Mucosa of rectum (tissue), 2 donors: ENCODE results near the gene RAD23B.
"Not testable (repeated sequence)": the region's sequence is repeated elsewhere in the genome, so short reads cannot be mapped to it uniquely, and the experiment has no call there.

Source experiments
- H3K27ac ChIP-seq, 2 donors: one replicate each; pipeline ENCODE4 v1.7.0; 2013; ENCODE audit warnings: inconsistent platforms in 2 of 2, low read depth in 2 of 2, low read length in 2 of 2
- H3K27me3 ChIP-seq, 2 donors: one replicate each; pipeline ENCODE4 v1.7.0; 2013; ENCODE audit warnings: low read length in 2 of 2; ENCODE audit not compliant: control insufficient read depth in 2 of 2, insufficient read depth in 2 of 2
- H3K36me3 ChIP-seq, 2 donors: one replicate each; pipeline ENCODE4 v1.7.0; 2013; ENCODE audit warnings: low read length in 2 of 2; ENCODE audit not compliant: control insufficient read depth in 2 of 2, insufficient read depth in 2 of 2
- H3K4me1 ChIP-seq, 2 donors: one replicate each; pipeline ENCODE4 v1.7.0; 2013; ENCODE audit warnings: low read length in 2 of 2, mild to moderate bottlenecking in 1 of 2; ENCODE audit not compliant: control insufficient read depth in 2 of 2, insufficient read depth in 2 of 2
- H3K4me3 ChIP-seq, 2 donors: one replicate each; pipeline ENCODE4 v1.7.0; 2013; ENCODE audit warnings: low read length in 2 of 2
- H3K9ac ChIP-seq, 2 donors: one replicate each; pipeline ENCODE4 v1.7.0; 2013; ENCODE audit warnings: low read length in 2 of 2, low read depth in 1 of 2, mild to moderate bottlenecking in 1 of 2
- H3K9me3 ChIP-seq, 2 donors: one replicate each; pipeline ENCODE4 v1.7.0; 2013; ENCODE audit warnings: low read length in 2 of 2; ENCODE audit not compliant: control insufficient read depth in 2 of 2
- donor health status: healthy.
- donor health status: Normal muscosa, but diverticular disease.

The RAD23B gene

GRCh38 chr9:107249131-107249533, 33.9 kb upstream of the RAD23B start:
- Histone ChIP-seq H3K4me3 (no peak overlapping the region), H3K27me3 (no peaks in the 10 kb centered on the region), H3K9me3 (no peaks in the 10 kb centered on the region), H3K9ac (no peak overlapping the region), H3K27ac (no peak overlapping the region), H3K4me1 (peaks cover 0 to under 1% of the 10 kb centered on the region in 2 donors), H3K36me3 (no peaks in the 10 kb centered on the region)

- no peaks in the 10 kb centered on the region for H3K27me3 ChIP-seq
- no peak overlapping the region for H3K4me3 ChIP-seq
- no peak overlapping the region for H3K9ac ChIP-seq
- H3K9me3 ChIP-seq = no peaks in the 10 kb centered on the region
- no peaks in the 10 kb centered on the region for H3K36me3 ChIP-seq
- no peaks in the 10 kb centered on the region for H3K4me1 ChIP-seq
- H3K27ac ChIP-seq = no peak overlapping the region
Observed at GRCh38 chr9:107249665-107250285, 33.3 kb upstream of the RAD23B start.

GRCh38 chr9:107251756-107252322, 31.2 kb upstream of the RAD23B start:
- Histone ChIP-seq H3K36me3 (no peaks in the 10 kb centered on the region), H3K9ac (no peak overlapping the region), H3K4me3 (no peak overlapping the region), H3K27me3 (no peaks in the 10 kb centered on the region), H3K27ac (no peak overlapping the region), H3K9me3 (no peaks in the 10 kb centered on the region), H3K4me1 (no peaks in the 10 kb centered on the region)

DNA sequence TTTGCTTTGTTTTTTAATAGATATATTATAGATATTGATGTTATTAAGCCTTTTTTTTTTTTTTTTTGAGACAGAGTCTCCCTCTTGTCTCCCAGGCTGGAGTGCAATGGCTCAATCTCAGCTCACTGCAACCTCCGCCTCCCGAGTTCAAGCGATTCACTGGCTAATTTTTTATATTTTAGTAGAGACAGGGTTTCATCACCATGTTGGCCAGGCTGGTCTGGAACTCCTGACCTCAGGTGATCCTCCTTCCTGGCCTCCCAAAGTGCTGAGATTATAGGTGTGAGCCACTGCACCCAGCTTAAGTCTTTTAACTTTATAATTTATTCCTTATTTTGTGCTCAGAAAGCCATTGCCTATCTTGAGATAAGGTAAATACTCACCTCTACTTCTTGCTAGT, 24.2 kb upstream of the RAD23B start:
- Histone ChIP-seq H3K36me3 (no peaks in the 10 kb centered on the region), H3K27ac (no peak overlapping the region), H3K27me3 (no peaks in the 10 kb centered on the region), H3K4me1 (no peaks in the 10 kb centered on the region), H3K9ac (no peak overlapping the region), H3K4me3 (no peak overlapping the region), H3K9me3 (no peaks in the 10 kb centered on the region)

DNA sequence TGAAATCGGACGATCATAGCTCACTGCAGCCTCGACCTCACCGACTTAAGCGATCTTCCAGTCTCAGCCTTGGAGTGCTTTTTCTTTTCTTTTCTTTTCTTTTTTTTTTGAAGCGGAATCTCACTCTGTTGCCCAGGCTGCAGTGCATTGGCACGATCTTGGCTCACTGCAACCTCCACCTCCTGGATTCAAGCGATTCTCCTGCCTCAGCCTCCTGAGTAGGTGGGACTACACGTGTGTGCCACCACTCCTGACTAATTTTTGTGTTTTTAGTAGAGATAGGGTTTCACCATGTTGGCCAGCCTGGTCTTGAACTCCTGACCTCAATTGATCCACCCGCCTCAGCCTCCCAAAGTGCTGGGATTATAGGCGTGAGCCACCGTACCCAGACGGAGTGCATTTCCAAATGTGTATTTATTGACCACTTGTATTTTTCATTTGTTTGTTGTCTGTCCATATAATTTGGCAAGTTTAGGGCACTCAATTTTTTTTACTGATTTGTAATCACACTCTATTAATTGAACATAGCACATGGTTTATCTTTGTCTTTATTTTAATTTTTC, 23.2 kb upstream of the RAD23B start:
- not testable (repeated sequence) for H3K4me1 ChIP-seq, H3K36me3 ChIP-seq, H3K27me3 ChIP-seq, H3K4me3 ChIP-seq, H3K27ac ChIP-seq, H3K9me3 ChIP-seq, H3K9ac ChIP-seq

DNA sequence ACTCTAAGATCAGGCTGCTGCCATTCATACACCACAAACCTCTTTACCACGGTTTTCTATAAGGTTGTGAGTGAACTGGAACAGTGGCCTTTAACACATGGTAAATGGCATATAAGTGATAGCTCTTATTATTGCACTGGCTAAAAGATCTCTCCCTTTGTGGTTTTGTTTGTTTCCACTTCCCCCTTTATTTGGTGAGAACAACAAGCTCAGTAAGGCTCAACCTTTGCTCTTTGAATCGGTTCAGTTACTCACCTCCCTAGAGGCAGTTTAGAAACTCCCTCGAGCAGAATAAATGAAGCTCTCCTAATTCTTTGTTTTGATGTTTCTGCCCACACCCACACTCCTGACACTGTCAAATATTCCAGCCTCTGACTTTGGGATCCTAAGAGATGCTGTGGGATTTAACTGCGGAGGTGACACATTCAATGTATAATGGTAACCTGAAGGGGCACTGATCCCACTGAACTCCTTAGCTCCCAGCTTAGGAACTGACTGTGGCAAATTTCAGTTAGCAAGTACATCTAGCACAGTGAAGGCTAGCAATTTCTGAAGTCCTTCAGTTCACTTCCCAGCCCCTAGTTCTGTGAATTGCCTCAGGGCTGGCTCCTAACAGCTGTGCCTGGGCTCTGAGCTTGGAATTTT, 22.5 kb upstream of the RAD23B start:
- Histone ChIP-seq H3K4me1 (no peaks in the 10 kb centered on the region), H3K36me3 (no peaks in the 10 kb centered on the region), H3K9me3 (no peaks in the 10 kb centered on the region), H3K27ac (no peak overlapping the region), H3K9ac (no peak overlapping the region), H3K27me3 (no peaks in the 10 kb centered on the region), H3K4me3 (no peak overlapping the region)

GRCh38 chr9:107261106-107261505, 22.0 kb upstream of the RAD23B start:
- H3K4me1 ChIP-seq = no peaks in the 10 kb centered on the region
- H3K27ac ChIP-seq = no peak overlapping the region
- no peaks in the 10 kb centered on the region for H3K9me3 ChIP-seq
- H3K9ac ChIP-seq = no peak overlapping the region
- H3K27me3 ChIP-seq = no peaks in the 10 kb centered on the region
- no peak overlapping the region for H3K4me3 ChIP-seq
- no peaks in the 10 kb centered on the region for H3K36me3 ChIP-seq

DNA sequence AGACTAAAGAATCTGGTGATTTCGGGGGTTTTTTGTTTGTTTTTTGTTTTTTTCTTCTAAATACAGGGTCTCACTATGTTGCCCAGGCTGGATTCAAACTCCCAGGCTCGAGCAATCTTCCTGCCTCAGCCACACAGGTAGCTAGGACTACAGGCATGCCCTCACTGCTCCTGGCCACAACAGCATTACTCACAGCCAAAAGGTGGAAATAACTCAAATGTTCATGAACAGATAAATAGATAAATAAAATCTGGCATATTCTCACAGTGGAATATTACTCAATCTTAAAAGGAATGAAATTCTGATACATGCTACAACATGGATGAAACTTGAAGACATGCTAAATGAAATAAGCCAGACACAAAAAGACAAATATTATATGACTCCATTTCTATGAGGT, 19.8 kb upstream of the RAD23B start:
- Histone ChIP-seq H3K27ac (no peak overlapping the region), H3K9ac (no peak overlapping the region), H3K27me3 (no peaks in the 10 kb centered on the region), H3K36me3 (no peaks in the 10 kb centered on the region), H3K4me1 (no peaks in the 10 kb centered on the region), H3K9me3 (no peaks in the 10 kb centered on the region), H3K4me3 (no peak overlapping the region)

GRCh38 chr9:107266624-107267368, 16.3 kb upstream of the RAD23B start:
- Histone ChIP-seq H3K27me3 (no peaks in the 10 kb centered on the region), H3K27ac (no peak overlapping the region), H3K4me1 (no peaks in the 10 kb centered on the region)

GRCh38 chr9:107268560-107268959, 14.5 kb upstream of the RAD23B start:
- no peaks in the 10 kb centered on the region for H3K9me3 ChIP-seq
- no peaks in the 10 kb centered on the region for H3K27me3 ChIP-seq
- no peaks in the 10 kb centered on the region for H3K36me3 ChIP-seq
- H3K27ac ChIP-seq = no peak overlapping the region
- no peaks in the 10 kb centered on the region for H3K4me1 ChIP-seq
- H3K9ac ChIP-seq = no peak overlapping the region
- no peak overlapping the region for H3K4me3 ChIP-seq

More at GRCh38 chr9:107266624-107267368, 16.3 kb upstream of the RAD23B start:
- Histone ChIP-seq H3K36me3 (no peaks in the 10 kb centered on the region), H3K9ac (no peak overlapping the region), H3K9me3 (no peaks in the 10 kb centered on the region), H3K4me3 (no peak overlapping the region)
